Hematopoietic multipotent progenitor cell treated with erythropoietin and hydrocortisone succinate and interleukin-3 and kit ligand, for 6 days (in vitro differentiated cells): ENCODE measurements around the gene CD109.
A peak's percentile ranks its signal among the peaks of the same experiment; 100 is the strongest.
"Not testable (repeated sequence)": the region's sequence is repeated elsewhere in the genome, so short reads cannot be mapped to it uniquely, and the experiment has no call there.

Experiments used
- DNase-seq: peaks from one replicate; pipeline ENCODE4 v3.0.0-alpha.2; 2015

CD109 gene

DNA sequence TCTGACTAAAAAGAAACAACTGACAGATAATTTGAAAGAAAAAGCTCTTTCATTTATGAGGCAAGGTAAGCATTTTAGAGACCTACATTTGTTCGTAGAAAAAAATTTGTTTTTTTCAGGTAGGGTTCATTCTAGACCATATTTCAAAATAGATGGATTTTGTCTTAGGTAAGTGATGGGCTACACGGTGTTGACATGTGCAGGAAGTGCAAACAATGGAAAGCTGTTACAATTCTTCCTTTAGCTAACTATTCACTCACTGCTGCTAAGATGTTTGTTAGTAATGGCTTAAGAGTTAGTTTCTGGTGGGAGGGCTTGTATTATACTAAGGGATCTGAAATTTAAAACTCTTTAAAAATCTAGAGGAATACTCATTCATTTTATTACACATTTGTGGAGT lies 96.7 kb downstream of the CD109 start:
- no peak for DNase-seq

DNA sequence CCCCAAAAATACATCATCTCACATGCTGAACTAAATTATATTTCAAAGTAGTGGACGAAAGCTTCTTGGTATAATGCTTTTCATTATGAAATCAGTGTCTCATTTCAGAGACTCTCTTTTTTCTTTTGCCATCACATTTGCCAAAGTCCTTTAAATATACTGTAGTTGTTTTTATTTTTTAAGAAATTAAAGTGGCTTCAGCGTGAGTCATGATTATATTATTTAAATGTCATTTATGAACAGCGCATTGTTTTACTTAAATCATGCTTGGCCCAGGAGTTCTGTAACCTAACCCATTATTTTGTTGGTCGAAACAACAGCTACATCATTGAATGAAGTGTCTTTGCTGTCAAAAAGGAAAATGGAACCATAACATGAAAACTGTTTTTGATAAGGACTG lies 100.9 kb downstream of the CD109 start:
- no peak for DNase-seq

DNA sequence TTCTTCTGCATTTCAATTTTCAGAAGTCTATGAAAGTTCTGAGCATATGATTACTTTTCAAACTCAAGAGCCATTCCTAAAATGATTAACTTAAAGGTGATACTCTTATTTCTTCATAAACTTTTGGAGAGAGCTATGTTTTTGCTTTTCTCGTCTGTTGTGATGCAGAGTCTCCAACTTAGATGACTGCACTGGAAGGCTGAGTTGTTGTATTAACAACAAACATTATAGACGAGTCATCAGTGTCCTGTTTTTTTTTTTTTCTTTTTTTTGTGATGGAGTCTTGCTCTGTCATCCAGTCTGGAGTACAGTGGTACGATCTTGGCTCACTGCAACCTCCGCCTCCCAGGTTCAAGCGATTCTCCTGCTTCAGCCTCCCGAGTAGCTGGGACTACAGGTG lies 101.9 kb downstream of the CD109 start:
- no peak for DNase-seq

DNA sequence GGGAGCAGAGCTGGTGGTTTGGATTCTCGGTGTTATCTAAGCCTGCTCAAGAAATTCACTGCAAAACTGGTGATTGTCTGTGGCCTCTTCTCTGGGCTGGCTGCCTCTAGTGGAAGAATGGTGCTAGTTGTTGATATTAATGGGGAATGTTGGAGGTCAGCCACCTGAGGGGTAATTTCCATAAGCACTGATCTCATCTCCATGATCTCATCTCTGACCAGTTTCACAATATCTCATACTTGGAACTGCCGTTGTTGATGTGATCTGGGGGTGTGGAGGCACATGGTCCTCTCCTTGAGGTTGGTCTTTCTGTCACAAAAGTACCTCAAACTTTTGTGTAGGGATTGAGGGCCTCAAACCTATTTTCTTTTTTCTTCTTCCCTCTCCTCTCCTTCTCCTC lies 102.6 kb downstream of the CD109 start:
- peak; percentile 16 for DNase-seq

DNA sequence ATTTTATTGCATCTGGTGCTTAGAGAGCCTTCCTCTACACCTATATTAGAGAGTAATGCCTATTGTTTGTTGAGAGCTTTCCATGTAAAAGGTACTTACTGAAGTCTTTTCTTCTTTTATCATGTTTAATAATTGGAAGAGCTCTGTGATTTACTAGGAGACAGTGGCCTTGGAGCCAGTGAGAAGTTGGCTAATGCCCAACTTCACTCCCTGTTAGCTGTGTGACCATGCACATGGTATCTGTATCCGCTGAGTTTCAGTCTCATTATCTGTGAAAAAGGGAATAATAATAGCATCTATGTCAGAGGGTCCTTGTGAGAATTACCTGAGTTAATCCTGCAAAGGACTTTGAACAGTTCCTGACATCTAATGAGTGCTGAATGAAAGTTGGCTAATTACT lies 105.0 kb downstream of the CD109 start:
- DNase-seq = no peak

DNA sequence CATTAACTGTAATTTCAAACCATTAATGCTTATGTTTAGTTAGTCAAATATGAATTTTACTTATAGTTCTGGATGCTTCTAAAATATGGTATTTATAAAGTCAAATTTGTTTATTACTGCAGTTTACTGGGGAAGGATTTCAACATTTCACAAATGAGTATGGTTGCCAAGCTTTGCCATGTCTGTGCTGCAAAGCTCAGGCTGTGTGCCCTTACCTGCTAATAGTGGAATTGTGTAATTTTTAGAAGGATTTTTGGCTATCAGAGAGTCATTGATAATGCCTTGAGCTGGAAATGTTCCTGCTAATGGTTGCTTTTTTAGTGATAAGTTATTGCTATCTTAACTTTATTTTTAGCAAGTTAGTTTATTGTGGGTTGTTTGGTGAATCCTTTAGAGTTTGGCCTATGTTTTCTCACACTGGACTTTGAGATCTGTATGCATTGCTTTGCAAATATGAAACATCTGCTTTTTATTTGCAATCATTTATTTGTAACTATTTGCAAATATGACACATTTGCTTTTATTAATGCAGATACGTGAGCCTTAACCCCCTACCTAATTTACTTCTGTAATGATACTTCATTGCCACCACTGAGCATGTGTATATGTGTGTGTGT lies 105.8 kb downstream of the CD109 start:
- DNase-seq = no peak

DNA sequence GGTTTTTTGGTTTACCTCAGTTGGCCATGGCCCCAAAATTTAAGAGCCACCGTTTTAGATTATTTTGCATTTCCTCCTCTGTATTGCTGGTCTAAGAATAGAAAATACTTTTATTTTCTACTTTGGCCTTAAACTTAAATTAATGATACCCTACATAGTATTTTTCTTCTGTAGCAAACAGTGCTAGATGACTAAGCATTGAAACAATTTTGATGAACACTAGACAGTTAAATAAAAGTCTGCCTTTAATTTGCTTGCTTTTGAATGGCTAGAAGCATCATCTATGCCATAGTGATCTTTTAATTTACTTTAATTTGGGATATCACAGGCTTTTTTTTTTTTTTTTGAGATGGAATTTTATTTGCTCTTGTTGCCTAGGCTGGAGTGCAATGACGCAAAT lies 106.4 kb downstream of the CD109 start:
- no peak for DNase-seq

DNA sequence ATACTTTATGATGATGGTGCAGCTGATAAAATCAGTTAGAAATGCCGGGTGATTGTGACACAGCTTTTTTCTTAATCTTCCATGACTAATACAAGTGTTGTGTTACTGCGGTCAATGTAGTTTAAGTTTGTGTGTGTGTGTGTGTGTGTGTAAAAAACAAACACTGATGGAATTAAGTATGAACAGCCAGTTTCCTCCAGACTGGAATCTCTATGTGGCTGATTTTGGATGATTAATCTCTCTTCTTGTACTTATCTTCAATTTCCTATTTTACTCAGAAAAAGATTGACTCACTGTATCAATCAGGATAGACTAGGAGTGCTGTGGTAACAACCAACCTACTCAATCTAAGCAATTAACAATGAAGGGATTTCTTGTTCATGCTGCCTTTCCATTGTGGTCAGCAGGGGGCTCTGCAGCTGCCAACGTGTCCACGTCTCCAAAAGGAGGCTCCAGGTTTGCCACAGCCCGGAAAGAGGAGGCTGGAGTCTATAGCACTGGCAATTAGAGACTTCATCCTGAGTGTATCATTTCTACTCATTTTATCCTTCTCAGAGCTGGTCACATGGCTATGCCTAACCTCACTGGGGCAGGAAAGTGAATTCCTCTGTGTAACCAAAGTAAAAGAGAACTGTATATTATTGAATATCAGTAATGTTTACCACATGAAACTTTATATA lies 107.7 kb downstream of the CD109 start:
- DNase-seq = peak; percentile 52

DNA sequence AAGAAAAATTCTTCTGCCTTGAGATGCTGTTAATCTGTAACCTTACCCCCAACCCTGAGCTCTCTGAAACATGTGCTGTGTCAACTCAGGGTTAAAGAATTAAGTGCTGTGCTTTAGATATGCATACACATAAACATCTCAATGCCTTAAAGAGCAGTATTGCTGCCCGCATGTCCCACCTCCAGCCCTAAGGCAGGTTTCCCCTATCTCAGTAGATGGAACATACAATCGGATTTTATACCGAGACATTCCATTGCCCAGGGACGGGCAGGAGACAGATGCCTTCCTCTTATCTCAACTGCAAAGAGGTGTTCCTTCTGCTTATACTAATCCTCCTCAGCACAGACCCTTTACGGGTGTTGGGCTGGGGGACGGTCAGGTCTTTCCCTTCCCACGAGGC lies 109.2 kb downstream of the CD109 start:
- not testable (repeated sequence) for DNase-seq

DNA sequence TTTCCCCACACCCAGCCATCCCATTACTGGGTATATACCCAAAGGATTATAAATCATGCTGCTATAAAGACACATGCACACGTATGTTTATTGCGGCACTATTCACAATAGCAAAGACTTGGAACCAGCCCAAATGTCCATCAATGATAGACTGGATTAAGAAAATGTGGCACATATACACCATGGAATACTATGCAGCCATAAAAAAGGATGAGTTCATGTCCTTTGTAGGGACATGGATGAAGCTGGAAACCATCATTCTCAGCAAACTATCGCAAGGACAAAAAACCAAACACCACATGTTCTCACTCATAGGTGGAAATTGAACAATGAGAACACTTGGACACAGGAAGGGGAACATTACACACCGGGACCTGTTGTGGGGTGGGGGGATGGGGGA lies 110.0 kb downstream of the CD109 start:
- DNase-seq = not testable (repeated sequence)

DNA sequence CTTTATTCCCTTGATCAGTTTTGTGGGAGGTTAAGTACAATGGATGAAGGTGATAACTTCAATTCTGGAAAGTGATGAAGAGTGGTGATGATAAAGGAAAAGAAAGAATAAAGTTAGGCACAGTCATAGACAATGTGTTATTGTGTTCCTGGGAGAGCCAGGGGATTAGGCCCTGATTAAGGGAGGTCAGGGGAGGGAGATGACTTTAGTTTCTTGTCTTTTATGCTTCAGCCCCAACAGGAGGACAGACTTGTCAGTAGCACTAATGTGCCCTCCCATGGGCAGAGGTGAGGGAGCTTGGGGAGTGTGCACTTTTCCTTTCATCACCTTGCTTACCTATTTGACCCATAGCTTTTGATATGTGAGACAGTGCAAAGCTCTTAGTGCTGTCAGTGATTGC lies 115.7 kb downstream of the CD109 start:
- DNase-seq = no peak

DNA sequence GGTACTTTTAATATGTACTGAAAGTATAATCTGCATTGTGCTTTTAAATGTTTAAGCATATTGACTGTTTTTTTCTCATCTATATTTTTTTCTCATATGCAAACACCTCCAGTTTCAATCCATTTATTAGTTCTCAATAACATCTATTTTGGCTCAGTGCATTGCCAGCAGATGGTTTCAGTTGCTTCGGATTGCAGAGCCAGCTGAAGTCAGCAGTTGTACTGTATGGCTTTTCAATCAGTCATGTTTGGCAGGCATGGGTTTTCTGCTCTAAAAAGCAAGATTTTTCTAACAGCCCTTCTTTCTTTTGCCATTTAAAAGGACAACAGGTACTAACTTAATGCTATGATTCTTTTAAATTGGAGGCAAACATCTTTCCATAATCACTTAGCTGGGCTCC lies 121.2 kb downstream of the CD109 start:
- DNase-seq = no peak

DNA sequence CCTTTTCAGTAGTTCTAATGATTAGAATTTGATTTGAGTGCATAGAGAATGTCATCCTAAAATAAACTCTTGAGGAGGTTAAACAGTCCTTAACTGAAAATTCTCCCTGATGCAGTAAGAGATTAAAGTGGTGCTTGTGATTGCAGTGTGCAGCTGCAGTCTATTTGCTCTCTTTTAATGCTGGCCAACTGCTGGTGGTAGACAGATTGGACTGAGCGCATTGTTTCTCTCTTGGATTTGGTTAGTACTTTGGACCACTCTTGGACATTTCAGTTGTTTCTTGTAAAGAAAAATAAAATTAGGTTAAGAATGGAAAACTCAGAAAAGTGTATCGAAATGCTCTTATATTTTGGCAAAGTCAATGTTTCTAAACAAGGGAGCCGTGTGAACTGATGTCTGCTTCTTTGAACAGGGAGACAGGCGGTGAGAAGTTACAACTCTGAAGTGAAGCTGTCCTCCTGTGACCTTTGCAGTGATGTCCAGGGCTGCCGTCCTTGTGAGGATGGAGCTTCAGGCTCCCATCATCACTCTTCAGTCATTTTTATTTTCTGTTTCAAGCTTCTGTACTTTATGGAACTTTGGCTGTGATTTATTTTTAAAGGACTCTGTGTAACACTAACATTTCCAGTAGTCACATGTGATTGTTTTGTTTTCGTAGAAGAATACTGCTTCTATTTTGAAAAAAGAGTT lies 127.2 kb downstream of the CD109 start:
- DNase-seq = no peak

DNA sequence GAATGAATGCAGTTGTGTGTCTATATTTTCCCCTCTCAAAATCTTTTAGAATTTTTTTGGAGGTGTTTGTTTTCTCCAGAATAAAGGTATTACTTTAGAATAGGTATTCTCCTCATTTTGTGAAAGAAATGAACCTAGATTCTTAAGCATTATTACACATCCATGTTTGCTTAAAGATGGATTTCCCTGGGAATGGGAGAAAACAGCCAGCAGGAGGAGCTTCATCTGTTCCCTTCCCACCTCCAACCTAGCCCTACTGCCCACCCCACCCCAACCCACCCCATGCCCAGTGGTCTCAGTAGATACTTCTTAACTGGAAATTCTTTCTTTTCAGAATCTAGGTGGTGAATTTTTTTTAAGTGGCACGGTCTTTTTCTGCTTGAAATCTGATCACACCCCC lies 127.8 kb downstream of the CD109 start:
- DNase-seq = no peak

DNA sequence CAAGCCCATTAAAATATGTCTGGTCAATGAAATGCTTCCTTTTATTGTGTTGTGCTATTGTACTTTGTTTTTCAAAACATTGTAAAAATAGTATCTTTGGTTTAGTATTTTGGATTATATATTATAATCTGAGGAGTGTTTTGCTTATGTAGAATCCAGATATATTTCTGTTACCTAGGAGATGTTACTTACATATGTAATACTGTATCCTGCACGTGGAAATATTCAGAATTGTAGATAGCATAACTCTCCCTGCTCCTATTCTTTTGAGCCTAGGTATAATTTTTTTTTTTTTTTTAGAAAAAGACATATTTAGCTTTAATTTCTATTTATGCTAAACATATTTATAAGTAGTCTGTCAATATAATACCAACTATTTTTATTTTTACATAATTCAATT lies 130.6 kb downstream of the CD109 start:
- DNase-seq = no peak

DNA sequence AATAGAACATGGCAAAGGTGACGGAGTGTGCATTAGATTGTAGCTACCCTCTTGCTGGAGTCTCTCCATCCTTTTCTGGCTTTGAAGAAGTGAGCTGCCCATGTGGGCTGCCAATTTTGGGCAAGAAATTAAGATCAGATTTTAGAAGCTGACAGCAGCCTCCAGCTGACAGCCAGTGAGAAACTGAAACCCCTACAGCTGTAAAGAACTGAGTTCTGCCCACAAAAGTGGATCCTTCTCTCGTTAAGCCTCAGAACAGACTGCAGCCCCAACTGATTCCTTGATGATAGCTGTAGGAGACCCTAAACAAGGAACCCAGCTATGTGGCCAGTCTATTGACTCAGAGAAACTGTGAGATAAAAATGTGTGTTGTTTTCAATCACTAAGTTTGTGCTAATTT lies 134.1 kb downstream of the CD109 start:
- DNase-seq = no peak

DNA sequence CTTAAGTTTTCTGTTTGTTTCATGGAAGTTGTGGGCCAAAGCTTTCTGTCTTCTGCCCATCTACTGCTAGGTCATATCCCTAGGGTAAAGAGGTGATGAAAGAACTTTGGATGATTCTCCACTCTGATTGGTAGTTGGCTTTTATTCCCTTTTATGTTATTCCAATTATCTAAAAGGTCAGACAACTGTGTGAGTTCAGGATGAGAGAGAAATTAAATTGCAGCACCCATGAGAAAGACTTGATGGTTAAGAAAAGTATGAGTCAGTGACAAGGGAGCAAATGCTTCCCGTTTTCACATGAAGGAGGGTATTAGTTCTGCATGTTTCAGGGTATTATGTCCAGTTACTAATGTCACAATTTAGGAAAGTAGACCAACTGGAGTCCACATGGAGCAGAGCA lies 136.3 kb downstream of the CD109 start:
- no peak for DNase-seq

DNA sequence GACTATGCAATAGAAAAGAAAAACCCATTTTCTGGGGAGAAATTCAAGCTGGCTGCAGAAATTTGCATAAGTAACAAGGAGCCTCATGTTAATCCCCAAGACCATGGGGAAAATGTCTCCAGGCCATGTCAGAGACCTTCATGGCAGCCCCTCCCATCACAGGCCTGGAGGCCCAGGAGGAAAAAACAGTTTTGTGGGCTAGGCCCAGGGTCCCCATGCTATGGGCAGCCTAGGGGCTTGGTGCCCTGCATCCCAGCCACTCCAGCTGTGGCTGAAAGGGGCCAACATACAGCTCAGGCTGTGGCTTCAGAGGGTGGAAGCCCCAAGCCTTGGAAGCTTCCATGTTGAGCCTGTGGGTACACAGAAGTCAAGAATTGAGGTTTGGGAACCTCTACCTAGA lies 148.7 kb downstream of the CD109 start:
- not testable (repeated sequence) for DNase-seq

DNA sequence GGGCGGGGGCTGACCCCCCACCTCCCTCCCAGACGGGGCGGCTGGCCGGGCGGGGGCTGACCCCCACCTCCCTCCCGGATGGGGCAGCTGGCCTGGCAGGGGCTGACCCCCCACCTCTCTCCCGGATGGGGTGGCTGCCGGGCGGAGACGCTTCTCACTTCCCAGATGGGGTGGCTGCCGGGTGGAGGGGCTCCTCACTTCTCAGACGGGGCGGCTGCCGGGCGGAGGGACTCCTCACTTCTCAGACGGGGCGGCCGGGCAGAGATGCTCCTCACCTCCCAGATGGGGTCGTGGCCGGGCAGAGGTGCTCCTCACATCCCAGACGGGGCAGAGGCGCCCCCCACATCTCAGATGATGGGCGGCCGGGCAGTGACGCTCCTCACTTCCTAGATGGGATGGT lies 155.0 kb downstream of the CD109 start:
- not testable (repeated sequence) for DNase-seq

DNA sequence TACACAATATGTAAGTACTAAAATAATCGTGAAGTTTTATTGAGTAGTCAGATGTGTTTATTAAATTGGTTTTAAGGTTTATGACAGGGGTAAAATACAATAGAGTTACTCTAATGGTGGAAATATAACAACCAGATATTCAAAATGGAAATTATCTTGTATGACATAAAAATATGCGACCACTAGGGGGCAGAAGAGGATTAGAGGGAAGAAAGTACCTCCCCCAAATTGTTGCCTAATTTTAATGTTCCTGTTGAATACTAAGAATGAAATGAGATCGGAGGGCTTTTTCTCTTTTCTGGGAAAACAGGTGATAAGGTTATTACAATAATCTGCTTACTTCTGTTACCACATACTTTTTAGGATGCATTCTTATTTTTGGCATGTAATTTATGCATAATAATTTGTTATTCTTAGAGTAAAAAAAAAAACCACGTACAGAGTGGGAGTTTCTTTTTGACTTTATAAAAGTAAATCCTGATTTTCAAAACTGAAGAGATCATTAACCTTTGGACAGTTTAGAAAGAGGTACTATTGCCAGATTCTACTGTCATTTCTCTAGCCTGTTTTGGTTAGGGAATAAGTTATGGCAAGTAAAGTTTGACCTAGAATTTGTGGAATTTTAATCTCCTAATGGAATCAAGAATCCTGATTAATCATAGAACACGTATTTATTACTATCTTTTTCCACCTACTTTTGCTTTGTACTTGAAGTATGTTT lies 159.2 kb downstream of the CD109 start:
- DNase-seq = peak; percentile 92

DNA sequence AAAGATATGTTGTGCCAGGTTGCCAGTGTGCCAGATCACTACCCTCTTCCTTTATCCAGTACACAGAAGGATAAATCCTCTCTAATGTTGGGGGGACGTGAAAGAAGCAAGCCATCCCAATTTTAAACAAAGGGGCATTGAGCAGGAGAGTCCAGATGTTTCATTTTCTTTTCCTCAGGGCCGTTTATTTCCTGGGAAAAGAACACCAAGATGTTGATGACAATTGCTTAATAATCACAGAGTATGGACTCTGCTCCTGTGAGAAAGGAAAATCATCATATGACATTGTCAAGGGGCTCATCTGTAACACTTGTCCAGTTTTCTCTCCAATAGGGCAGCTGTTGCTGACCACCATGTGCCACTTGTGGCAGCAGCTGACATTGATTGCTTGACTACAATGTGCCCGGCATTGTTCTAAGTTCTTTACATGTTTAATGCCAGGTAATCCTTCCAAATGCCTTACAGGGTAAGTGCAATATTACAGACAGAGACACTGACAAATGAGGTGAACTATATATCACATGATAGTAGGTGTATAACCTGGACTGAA lies 161.4 kb downstream of the CD109 start:
- DNase-seq = no peak

DNA sequence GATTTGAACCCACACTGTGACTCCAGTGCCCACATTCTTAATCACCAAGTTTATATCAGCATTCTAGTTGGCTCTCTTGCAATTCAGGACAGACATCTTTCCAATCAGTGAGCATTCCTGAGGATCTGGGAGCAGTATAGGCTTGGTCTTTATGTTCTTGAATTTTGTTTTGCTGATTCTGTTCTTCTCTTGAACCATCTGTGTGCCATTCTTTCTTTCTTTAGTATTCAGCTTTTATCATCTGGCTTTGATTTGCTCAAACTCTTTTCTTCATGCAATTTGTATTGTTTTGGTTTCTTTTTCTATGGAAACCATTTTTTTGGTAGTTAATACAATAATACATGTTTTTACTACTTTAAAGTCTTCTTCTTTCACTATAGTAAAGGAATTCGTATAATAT lies 162.4 kb downstream of the CD109 start:
- no peak for DNase-seq

DNA sequence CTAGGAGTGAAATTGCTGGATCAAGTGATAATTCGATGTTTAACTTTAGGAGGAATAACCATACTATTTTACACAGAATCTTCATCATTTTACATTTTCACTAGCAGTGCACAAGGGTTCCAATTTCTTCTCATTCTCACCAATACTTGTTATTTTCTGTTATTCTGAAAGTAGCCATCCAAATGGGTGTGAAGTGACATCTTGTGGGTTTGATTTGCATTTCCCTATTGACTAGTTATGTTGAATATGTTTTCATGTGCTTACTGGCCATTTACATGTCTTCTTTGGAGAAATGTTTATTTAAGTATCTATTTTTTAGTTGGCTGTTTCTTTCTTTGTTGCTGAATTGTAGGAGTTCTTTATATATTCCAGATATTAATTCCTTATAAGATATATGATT lies 164.3 kb downstream of the CD109 start:
- DNase-seq = no peak

DNA sequence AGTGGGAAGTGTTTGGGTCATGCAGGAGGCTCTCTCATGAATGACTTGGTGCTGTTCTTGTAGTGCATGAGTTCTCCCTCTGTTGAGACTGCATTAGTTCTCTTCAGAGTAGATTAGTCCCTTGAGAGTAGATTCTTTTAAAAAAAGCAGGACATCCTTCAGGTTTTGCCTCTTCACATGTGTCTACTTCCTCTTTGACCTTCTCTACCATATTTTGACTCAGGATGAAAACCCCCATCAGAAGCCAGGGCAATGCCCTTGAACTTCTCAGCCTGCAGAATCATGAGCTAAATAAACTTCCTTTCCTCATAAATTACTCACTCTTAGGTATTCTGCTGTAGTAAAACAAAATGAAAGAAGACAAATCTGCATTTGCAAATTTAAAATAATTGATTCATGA lies 170.3 kb downstream of the CD109 start:
- DNase-seq = no peak
